IMR-90 (cell line): Measurements from ENCODE around the gene CENPX. TPM values are rescaled to one million over a fixed set of nuclear protein-coding genes. Genes with fewer than 3 reads are reported as not detected.

Experiments used
- ATAC-seq: fragments of 200-7000 bp; cut with Tn5 transposase; 2 replicates; pipeline ENCODE4 v1.9.1; 2020; ENCODE audit warnings: low read depth, mild to moderate bottlenecking, moderate library complexity
- BruUV-seq: library from RNA; stranded (reverse); fragments of 400-500 nt; replicated peaks from 2 replicates; lab custom pipeline; 2021; lab: Mats Ljungman, UMichigan
- CTCF ChIA-PET: fragments of 300-600 bp; formaldehyde crosslinking; extraction: SDS; loops from one replicate; lab custom pipeline; 2021; ENCODE audit warnings: antibody characterized with exemption; lab: Yijun Ruan, JAX
- POLR2A ChIA-PET: fragments of 300-600 bp; sonication (Branson Sonifier 250); formaldehyde crosslinking; loops from one replicate; lab custom pipeline; 2022; ENCODE audit warnings: antibody characterized with exemption; ENCODE audit not compliant: unreplicated experiment; lab: Charles Lee
- DNase-seq: peaks from one replicate; pipeline ENCODE4 v3.0.0; 2013
- H2AFZ ChIP-seq: replicated peaks from 2 replicates; pipeline ENCODE3; 2013; ENCODE audit warnings: low read length, mild to moderate bottlenecking; ENCODE audit not compliant: poor library complexity
- H2AK5ac ChIP-seq: 2 replicates; pipeline ENCODE4 v1.6.1; 2013; ENCODE audit warnings: low read depth, low read length, inconsistent platforms
- H2AK9ac ChIP-seq: replicated peaks from 2 replicates; pipeline ENCODE3; 2013; ENCODE audit warnings: mild to moderate bottlenecking, low read depth, low read length, moderate library complexity; ENCODE audit not compliant: poor library complexity
- H2BK120ac ChIP-seq: 2 replicates; pipeline ENCODE4 v1.6.1; 2013; ENCODE audit warnings: low read depth, low read length, inconsistent platforms
- H2BK15ac ChIP-seq: 3 replicates; pipeline ENCODE4 v1.6.1; 2013; ENCODE audit warnings: low read depth, low read length, inconsistent platforms
- H2BK20ac ChIP-seq: 2 replicates; pipeline ENCODE4 v1.6.1; 2013; ENCODE audit warnings: low read depth, mild to moderate bottlenecking, inconsistent platforms, low read length, moderate library complexity
- H2BK5ac ChIP-seq: 2 replicates; pipeline ENCODE4 v1.6.1; 2013; ENCODE audit warnings: mild to moderate bottlenecking, low read depth, low read length, inconsistent platforms; ENCODE audit not compliant: poor library complexity, severe bottlenecking
- H3K14ac ChIP-seq: replicated peaks from 2 replicates; pipeline ENCODE4 v1.6.1; 2013; ENCODE audit warnings: low read depth, low read length, inconsistent platforms
- H3K18ac ChIP-seq: 2 replicates; pipeline ENCODE4 v1.6.1; 2013; ENCODE audit warnings: low read depth, low read length, control low read depth
- H3K23ac ChIP-seq: 2 replicates; pipeline ENCODE4 v1.6.1; 2013; ENCODE audit warnings: low read depth, low read length, inconsistent platforms
- H3K27ac ChIP-seq: 2 replicates; pipeline ENCODE4 v1.5.1; 2013; ENCODE audit warnings: mild to moderate bottlenecking, control low read depth, low read length; ENCODE audit not compliant: insufficient read depth
- H3K27me3 ChIP-seq: 2 replicates; pipeline ENCODE4 v1.6.1; 2013; ENCODE audit warnings: low read length; ENCODE audit not compliant: control insufficient read depth, insufficient read depth
- H3K36me3 ChIP-seq: 2 replicates; pipeline ENCODE4 v1.6.1; 2013; ENCODE audit warnings: low read length, mixed read lengths; ENCODE audit not compliant: control insufficient read depth, insufficient read depth
- H3K4ac ChIP-seq: 2 replicates; pipeline ENCODE4 v1.6.1; 2013; ENCODE audit warnings: low read depth, low read length, inconsistent platforms
- H3K4me1 ChIP-seq: 2 replicates; pipeline ENCODE4 v1.6.1; 2013; ENCODE audit warnings: low read length, mixed read lengths; ENCODE audit not compliant: control insufficient read depth, insufficient read depth
- H3K4me2 ChIP-seq: 2 replicates; pipeline ENCODE4 v1.6.1; 2013; ENCODE audit warnings: low read depth, mild to moderate bottlenecking, control low read depth, low read length, moderate library complexity
- H3K4me3 ChIP-seq: 2 replicates; pipeline ENCODE4 v1.5.1; 2013; ENCODE audit warnings: low read depth, mild to moderate bottlenecking, control low read depth, low read length, moderate library complexity; ENCODE audit not compliant: insufficient read depth
- H3K56ac ChIP-seq: 2 replicates; pipeline ENCODE4 v1.6.1; 2013; ENCODE audit warnings: low read length, inconsistent platforms; ENCODE audit not compliant: insufficient read depth; ENCODE audit errors: extremely low read depth
- H3K79me1 ChIP-seq, 2 experiments: 2 replicates each; pipeline ENCODE4 v1.6.1; 2013; ENCODE audit warnings: low read length in 2 of 2, inconsistent platforms in 1 of 2, low read depth in 1 of 2
- H3K9ac ChIP-seq: 2 replicates; pipeline ENCODE4 v1.6.1; 2013; ENCODE audit warnings: low read depth, low read length, control low read depth
- H3K9me1 ChIP-seq: 2 replicates; pipeline ENCODE4 v1.6.1; 2013; ENCODE audit warnings: low read length, inconsistent platforms; ENCODE audit not compliant: insufficient read depth
- H3K9me3 ChIP-seq: 2 replicates; pipeline ENCODE4 v1.6.1; 2013; ENCODE audit warnings: low read length; ENCODE audit not compliant: control insufficient read depth, insufficient read depth
- H4K20me1 ChIP-seq: 2 replicates; pipeline ENCODE4 v1.6.1; 2013; ENCODE audit warnings: low read length, inconsistent platforms; ENCODE audit not compliant: insufficient read depth
- H4K5ac ChIP-seq: 2 replicates; pipeline ENCODE4 v1.6.1; 2013; ENCODE audit warnings: mild to moderate bottlenecking, low read depth, low read length, control low read depth
- H4K8ac ChIP-seq, 2 experiments: 2 replicates each; pipeline ENCODE4 v1.6.1; 2013; ENCODE audit warnings: low read depth in 2 of 2, low read length in 2 of 2, control low read depth in 1 of 2, inconsistent platforms in 1 of 2
- H4K91ac ChIP-seq: 2 replicates; pipeline ENCODE4 v1.6.1; 2013; ENCODE audit warnings: low read depth, low read length, inconsistent platforms; ENCODE audit not compliant: insufficient read depth
- BHLHE40 ChIP-seq: fragments of 150-350 bp; IDR thresholded peaks from 2 replicates; pipeline ENCODE4 v1.6.1; 2016; ENCODE audit warnings: mild to moderate bottlenecking, low read depth, low read length
- CEBPB ChIP-seq: IDR thresholded peaks from 2 replicates; pipeline ENCODE4 v1.6.1; 2012; ENCODE audit warnings: low read depth, low read length, improper control_type of control experiment
- CHD1 ChIP-seq: IDR thresholded peaks from 2 replicates; pipeline ENCODE4 v1.6.1; 2012; ENCODE audit warnings: low read depth, low read length, improper control_type of control experiment
- FOS ChIP-seq: fragments of 150-350 bp; IDR thresholded peaks from 2 replicates; pipeline ENCODE4 v1.6.1; 2016; ENCODE audit warnings: low read depth, low read length
- MAFK ChIP-seq: IDR thresholded peaks from 2 replicates; pipeline ENCODE4 v1.6.1; 2012; ENCODE audit warnings: low read depth, low read length, improper control_type of control experiment
- MAZ ChIP-seq: IDR thresholded peaks from 2 replicates; pipeline ENCODE4 v1.6.1; 2012; ENCODE audit warnings: low read depth, mild to moderate bottlenecking, low read length, improper control_type of control experiment, moderate library complexity, borderline replicate concordance
- MXI1 ChIP-seq: IDR thresholded peaks from 2 replicates; pipeline ENCODE4 v1.6.1; 2012; ENCODE audit warnings: low read depth, mild to moderate bottlenecking, low read length, moderate library complexity, borderline replicate concordance
- NFE2L2 ChIP-seq: fragments of 150-350 bp; IDR thresholded peaks from 2 replicates; pipeline ENCODE4 v1.6.1; 2016; ENCODE audit warnings: low read depth, mild to moderate bottlenecking, low read length
- POLR2A ChIP-seq: IDR thresholded peaks from 2 replicates; pipeline ENCODE4 v1.6.1; 2012; ENCODE audit warnings: mild to moderate bottlenecking, low read depth, low read length
- RAD21 ChIP-seq: IDR thresholded peaks from 2 replicates; pipeline ENCODE4 v1.6.1; 2012; ENCODE audit warnings: low read length, improper control_type of control experiment
- RCOR1 ChIP-seq: IDR thresholded peaks from 2 replicates; pipeline ENCODE4 v1.6.1; 2012; ENCODE audit warnings: mild to moderate bottlenecking, low read length, improper control_type of control experiment; ENCODE audit not compliant: insufficient replicate concordance
- RFX5 ChIP-seq: IDR thresholded peaks from 2 replicates; pipeline ENCODE4 v1.8.0; 2012; ENCODE audit warnings: low read depth, mild to moderate bottlenecking, low read length, moderate library complexity
- WGBS, 2 experiments: methylation state at CpG; one replicate each; pipeline versions ENCODE4 v1.1.5 to v1.1.7; 2013; ENCODE audit warnings: missing lambda C conversion rate in 2 of 2; ENCODE audit not compliant: insufficient read length in 1 of 2; ENCODE audit errors: extremely low coverage in 2 of 2; 5-methylcytosine and 5-hydroxymethylcytosine counted together
- dilution Hi-C: fragments of 300-500 bp; cut with HindIII; formaldehyde crosslinking; loops from one replicate; pipeline ENCODE4 v1.14.3; 2018; ENCODE audit warnings: low sequenced_read_pairs; ENCODE audit not compliant: unreplicated experiment
- in situ Hi-C: fragments of 300-500 bp; cut with MboI; formaldehyde crosslinking; loops from 3 replicates; pipeline ENCODE4 v1.14.3; 2019; ENCODE audit warnings: low sequenced_read_pairs, inconsistent platforms, mixed read lengths
- intact Hi-C: fragments of 100-400 bp; cut with micrococcal nuclease; formaldehyde crosslinking; loops from 2 replicates; pipeline ENCODE4 v1.10.0; 2022
- polyA plus RNA-seq, 3 experiments: library from polyadenylated mRNA; depleted of rRNA; stranded (reverse); fragments of >200 nt; gene quantifications; 2 replicates each; pipeline ENCODE4 v1.2.3, GENCODE V29; 2012; ENCODE audit warnings: low replicate concordance in 1 of 3
- total RNA-seq: library from RNA; depleted of rRNA; stranded (reverse); fragments of >200 nt; gene quantifications from 2 replicates; pipeline ENCODE4 v1.2.3, GENCODE V29; 2012
- TF ChIP-seq, protein P1 (sequence below): conservative IDR thresholded peaks from 2 replicates; pipeline ENCODE4 v1.5.1; 2012; ENCODE audit warnings: mild to moderate bottlenecking, low read depth, low read length, improper control_type of control experiment
- TF ChIP-seq, protein P2 (sequence below): fragments of 150-350 bp; IDR thresholded peaks from 2 replicates; pipeline ENCODE4 v1.6.1; 2017; ENCODE audit warnings: mild to moderate bottlenecking, antibody characterized with exemption, low read length, low read depth
- TF ChIP-seq, protein P3 (sequence below): fragments of 150-350 bp; IDR thresholded peaks from 2 replicates; pipeline ENCODE4 v1.6.1; 2016; ENCODE audit warnings: low read depth, mild to moderate bottlenecking, low read length, moderate library complexity, borderline replicate concordance

The CENPX gene
- total and polyA plus RNA-seq, 2 of the 4 experiments (the other 2 are of a cell fraction) = 44.8 to 86.8 TPM

DNA sequence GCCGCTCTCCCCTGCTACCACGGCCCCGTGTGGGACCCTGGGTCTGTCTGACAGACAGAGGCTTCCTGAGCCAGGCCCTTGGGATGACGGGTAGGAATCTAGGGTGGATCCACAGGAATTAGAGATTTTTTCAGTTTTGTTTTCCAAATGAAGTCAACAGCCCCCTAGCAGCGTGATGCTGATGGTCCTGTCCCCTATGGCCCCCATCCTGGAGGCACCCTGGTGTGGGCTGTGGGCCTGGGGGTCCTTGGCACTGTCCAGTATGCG lies 15.5 kb downstream of the CENPX start:
- Histone ChIP-seq H3K14ac (0 out of 2 replicates have a peak overlapping the region, but pooled peaks have one; percentile 39), H2BK15ac (no peak overlapping the region), H3K18ac (no peak overlapping the region), H3K9ac (no peak overlapping the region), H2AK5ac (0 out of 2 replicates have a peak overlapping the region, but pooled peaks have one; percentile 36), H3K79me1 (peaks cover 11 to 32% of the 10 kb centered on the region in 2 experiments; a peak in 3 of 4 replicates), H3K36me3 (peaks cover 3% of the 10 kb centered on the region; the same call in 1 of the 2 replicates), H3K9me3 (no peaks in the 10 kb centered on the region), H3K27me3 (no peaks in the 10 kb centered on the region), H2AK9ac (peak overlapping the region; percentile 95), H4K20me1 (peaks cover 3% of the 10 kb centered on the region; the same call in 1 of the 2 replicates), H3K27ac (no peak overlapping the region), H3K9me1 (peaks cover 18% of the 10 kb centered on the region), H4K8ac (no peak overlapping the region), H2AFZ (no peak overlapping the region), H2BK5ac (no peak overlapping the region), H3K23ac (no peak overlapping the region), H4K5ac (no peak overlapping the region), H3K4me1 (peaks cover 27% of the 10 kb centered on the region), H2BK20ac (no peak overlapping the region), H3K4ac (peak overlapping the region; percentile 44), H2BK120ac (no peak overlapping the region), H3K4me3 (no peak overlapping the region), H3K56ac (no peak overlapping the region), H4K91ac (no peak overlapping the region), H3K4me2 (no peak overlapping the region)
- intact Hi-C loops = no loop called here
- DNase-seq = no peak
- TF ChIP-seq, protein P1, sequence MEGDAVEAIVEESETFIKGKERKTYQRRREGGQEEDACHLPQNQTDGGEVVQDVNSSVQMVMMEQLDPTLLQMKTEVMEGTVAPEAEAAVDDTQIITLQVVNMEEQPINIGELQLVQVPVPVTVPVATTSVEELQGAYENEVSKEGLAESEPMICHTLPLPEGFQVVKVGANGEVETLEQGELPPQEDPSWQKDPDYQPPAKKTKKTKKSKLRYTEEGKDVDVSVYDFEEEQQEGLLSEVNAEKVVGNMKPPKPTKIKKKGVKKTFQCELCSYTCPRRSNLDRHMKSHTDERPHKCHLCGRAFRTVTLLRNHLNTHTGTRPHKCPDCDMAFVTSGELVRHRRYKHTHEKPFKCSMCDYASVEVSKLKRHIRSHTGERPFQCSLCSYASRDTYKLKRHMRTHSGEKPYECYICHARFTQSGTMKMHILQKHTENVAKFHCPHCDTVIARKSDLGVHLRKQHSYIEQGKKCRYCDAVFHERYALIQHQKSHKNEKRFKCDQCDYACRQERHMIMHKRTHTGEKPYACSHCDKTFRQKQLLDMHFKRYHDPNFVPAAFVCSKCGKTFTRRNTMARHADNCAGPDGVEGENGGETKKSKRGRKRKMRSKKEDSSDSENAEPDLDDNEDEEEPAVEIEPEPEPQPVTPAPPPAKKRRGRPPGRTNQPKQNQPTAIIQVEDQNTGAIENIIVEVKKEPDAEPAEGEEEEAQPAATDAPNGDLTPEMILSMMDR = no peak
- no peak for TF ChIP-seq NFE2L2
- no peak for TF ChIP-seq MAZ
- TF ChIP-seq, protein P2, sequence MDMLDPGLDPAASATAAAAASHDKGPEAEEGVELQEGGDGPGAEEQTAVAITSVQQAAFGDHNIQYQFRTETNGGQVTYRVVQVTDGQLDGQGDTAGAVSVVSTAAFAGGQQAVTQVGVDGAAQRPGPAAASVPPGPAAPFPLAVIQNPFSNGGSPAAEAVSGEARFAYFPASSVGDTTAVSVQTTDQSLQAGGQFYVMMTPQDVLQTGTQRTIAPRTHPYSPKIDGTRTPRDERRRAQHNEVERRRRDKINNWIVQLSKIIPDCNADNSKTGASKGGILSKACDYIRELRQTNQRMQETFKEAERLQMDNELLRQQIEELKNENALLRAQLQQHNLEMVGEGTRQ = no peak
- TF ChIP-seq RAD21 = no peak
- TF ChIP-seq BHLHE40 = no peak
- TF ChIP-seq CHD1 = no peak
- TF ChIP-seq CEBPB = no peak
- TF ChIP-seq POLR2A = no peak
- no peak for TF ChIP-seq MXI1
- no peak for TF ChIP-seq RCOR1
- no peak for TF ChIP-seq FOS
- TF ChIP-seq RFX5 = no peak
- no peak for TF ChIP-seq MAFK
- TF ChIP-seq, protein P3, sequence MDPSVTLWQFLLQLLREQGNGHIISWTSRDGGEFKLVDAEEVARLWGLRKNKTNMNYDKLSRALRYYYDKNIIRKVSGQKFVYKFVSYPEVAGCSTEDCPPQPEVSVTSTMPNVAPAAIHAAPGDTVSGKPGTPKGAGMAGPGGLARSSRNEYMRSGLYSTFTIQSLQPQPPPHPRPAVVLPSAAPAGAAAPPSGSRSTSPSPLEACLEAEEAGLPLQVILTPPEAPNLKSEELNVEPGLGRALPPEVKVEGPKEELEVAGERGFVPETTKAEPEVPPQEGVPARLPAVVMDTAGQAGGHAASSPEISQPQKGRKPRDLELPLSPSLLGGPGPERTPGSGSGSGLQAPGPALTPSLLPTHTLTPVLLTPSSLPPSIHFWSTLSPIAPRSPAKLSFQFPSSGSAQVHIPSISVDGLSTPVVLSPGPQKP = no peak
- no CpG with 5 or more reads among the region's 6 CpGs for WGBS, 2 experiments
- BruUV-seq = no TSS peak
- dilution Hi-C loops = no loop called here
- in situ Hi-C loops = no loop called here
- no peak for ATAC-seq
- ChIA-PET POLR2A (no interaction called here), CTCF (no interaction called here)
